ENCODE results near the gene CCDC32. TPM values are rescaled to one million over a fixed set of nuclear protein-coding genes. Genes with fewer than 3 reads are reported as not detected.

CCDC32 gene
- polyA plus RNA-seq, 1 experiment = 16.7 TPM

DNA sequence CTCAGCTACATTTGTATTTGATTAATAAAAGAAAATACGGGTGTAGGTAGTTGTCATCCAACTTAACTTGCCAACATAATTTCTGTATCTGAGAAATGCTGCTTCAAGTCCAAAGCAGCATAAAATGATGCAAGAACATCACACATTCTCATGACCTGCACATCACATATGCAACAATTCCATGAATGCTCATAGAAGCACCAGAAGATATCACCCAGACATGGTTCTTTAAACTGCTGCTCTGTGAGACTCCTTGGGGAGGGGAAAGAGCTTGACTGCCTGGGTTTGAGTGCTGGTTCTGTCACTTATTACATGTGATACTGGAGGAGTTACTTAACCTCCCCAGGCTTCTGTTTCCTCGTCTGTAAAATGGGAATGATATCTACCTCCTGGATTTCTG, 54.6 kb downstream of the CCDC32 start:
- no peak for DNase-seq (ENCODE audit: low read depth, low spot score)
- CTCF ChIA-PET = interaction anchor here (1.3 kb wide), 1 partner anchor 8 kb away, joined by 4 read pairs; no protein-coding TSS in a partner anchor

DNA sequence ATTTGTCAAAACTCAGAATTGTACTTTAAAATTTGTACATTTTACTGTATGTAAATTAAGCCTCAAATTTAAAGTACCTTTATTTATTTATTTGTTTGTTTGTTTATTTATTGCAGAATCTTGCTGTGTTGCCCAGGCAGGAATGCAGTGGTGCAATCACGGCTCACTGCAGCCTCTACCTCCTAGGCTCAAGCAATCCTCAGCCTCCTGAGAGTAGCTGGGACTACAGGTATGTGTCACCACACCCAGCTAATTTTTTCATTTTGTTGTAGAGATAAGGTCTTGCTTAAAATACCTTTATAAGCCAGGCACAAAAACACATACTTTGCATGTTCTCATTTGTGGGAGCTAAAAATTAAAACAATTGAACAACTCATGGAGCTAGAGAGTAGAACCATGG, 56.6 kb downstream of the CCDC32 start:
- H3K27ac ChIP-seq (ENCODE audit: low read depth, low read length) = no peak overlapping the region
- DNase-seq (ENCODE audit: low read depth, low spot score) = no peak
- peaks cover 15% of the 10 kb centered on the region for H3K27me3 ChIP-seq (ENCODE audit: control insufficient read depth, insufficient read depth, low read length)
- H3K4me3 ChIP-seq (ENCODE audit: low read depth, low read length) = no peak overlapping the region
- ChIA-PET POLR2A (no interaction called here), CTCF (interaction anchor here (1.1 kb wide), 1 partner anchor 12 kb away, joined by 4 read pairs; no protein-coding TSS in a partner anchor)
- TF ChIP-seq, protein P1, sequence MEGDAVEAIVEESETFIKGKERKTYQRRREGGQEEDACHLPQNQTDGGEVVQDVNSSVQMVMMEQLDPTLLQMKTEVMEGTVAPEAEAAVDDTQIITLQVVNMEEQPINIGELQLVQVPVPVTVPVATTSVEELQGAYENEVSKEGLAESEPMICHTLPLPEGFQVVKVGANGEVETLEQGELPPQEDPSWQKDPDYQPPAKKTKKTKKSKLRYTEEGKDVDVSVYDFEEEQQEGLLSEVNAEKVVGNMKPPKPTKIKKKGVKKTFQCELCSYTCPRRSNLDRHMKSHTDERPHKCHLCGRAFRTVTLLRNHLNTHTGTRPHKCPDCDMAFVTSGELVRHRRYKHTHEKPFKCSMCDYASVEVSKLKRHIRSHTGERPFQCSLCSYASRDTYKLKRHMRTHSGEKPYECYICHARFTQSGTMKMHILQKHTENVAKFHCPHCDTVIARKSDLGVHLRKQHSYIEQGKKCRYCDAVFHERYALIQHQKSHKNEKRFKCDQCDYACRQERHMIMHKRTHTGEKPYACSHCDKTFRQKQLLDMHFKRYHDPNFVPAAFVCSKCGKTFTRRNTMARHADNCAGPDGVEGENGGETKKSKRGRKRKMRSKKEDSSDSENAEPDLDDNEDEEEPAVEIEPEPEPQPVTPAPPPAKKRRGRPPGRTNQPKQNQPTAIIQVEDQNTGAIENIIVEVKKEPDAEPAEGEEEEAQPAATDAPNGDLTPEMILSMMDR (IDR thresholded peaks at IDR 0.05; ENCODE audit: low read depth, low read length) = no peak
- H3K9me3 ChIP-seq (ENCODE audit: control insufficient read depth, insufficient read depth, low read length) = no peaks in the 10 kb centered on the region

More for the DNA sequence above, 54.6 kb downstream of the CCDC32 start:
- Histone ChIP-seq H3K27me3 (ENCODE audit: control insufficient read depth, insufficient read depth, low read length) (peaks cover 20% of the 10 kb centered on the region), H3K4me3 (ENCODE audit: low read depth, low read length) (no peak overlapping the region), H3K9me3 (ENCODE audit: control insufficient read depth, insufficient read depth, low read length) (no peaks in the 10 kb centered on the region), H3K27ac (ENCODE audit: low read depth, low read length) (no peak overlapping the region)
- TF ChIP-seq, protein P1 (IDR thresholded peaks at IDR 0.05; ENCODE audit: low read depth, low read length) = no peak
- POLR2A ChIA-PET = no interaction called here

DNA sequence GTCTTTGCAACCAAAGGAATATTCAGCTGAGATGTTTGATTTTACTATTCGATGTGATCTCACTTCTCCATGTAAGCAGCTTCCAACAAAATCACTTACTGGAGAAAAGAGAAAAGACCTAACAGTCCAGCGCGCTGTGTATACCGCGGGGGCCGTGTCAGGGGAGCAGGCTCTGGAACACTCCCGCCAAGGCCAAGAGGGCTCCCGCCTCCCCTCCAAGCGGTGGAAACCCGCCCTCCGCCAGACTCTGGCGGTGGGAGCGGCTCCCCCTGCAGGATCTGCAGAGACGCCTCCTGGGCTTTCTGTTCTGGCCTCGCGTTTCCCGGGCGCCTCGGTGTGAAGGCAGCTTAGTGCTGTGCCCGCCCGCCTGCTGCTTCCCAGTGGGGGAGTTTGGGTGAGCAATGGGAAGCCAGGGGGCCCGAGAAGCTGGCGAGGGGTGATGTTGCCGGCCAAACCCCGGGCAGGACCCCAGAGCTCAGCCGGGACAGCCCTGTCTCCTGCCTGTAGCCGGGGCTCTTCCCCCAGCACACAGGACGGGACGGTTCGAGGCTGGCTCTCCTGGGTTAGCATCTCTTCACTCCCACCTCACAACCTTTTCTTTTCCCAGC, 57.8 kb downstream of the CCDC32 start:
- TF ChIP-seq, protein P1 (IDR thresholded peaks at IDR 0.05; ENCODE audit: low read depth, low read length) = peak; percentile 82
- ChIA-PET CTCF (interaction anchor here (0.5 to 1.3 kb wide), 13 partner anchors 9 to 387 kb away, joined by 3 to 5 read pairs (median 3); no protein-coding TSS in a partner anchor), POLR2A (no interaction called here)
- H3K4me3 ChIP-seq (ENCODE audit: low read depth, low read length) = peak overlapping the region; percentile 35
- H3K27ac ChIP-seq (ENCODE audit: low read depth, low read length) = no peak overlapping the region
- H3K9me3 ChIP-seq (ENCODE audit: control insufficient read depth, insufficient read depth, low read length) = no peaks in the 10 kb centered on the region
- peaks cover 18% of the 10 kb centered on the region for H3K27me3 ChIP-seq (ENCODE audit: control insufficient read depth, insufficient read depth, low read length)
- DNase-seq (ENCODE audit: low read depth, low spot score) = no peak

Small RNA genes within 50 kb of the gene (small RNA-seq; reads per million reads assigned to genes)
- gene RF00017 (ENCODE audit: insufficient read length, low read depth) = not detected
- gene RNU6-516P (ENCODE audit: insufficient read length, low read depth) = not detected

Other genes starting within 250 kb of the CCDC32 start
- gene INAFM2, start 241.3 kb downstream of the CCDC32 start, polyA plus RNA-seq (2011; rRNA removed) = 10.4 and 11.4 TPM in 2 replicates
- gene CCDC9B, start 224.1 kb downstream of the CCDC32 start, polyA plus RNA-seq (2011; rRNA removed) = 5.5 and 8.4 TPM in 2 replicates
- not detected in 2 replicates for gene PHGR1, start 214.0 kb downstream of the CCDC32 start, polyA plus RNA-seq (2011; rRNA removed)
- gene DISP2, start 206.8 kb downstream of the CCDC32 start, polyA plus RNA-seq (2011; rRNA removed) = 0.11 and 0.36 TPM in 2 replicates
- 14.6 and 18.2 TPM in 2 replicates for gene KNSTRN, start 182.3 kb downstream of the CCDC32 start, polyA plus RNA-seq (2011; rRNA removed)
- 49.3 and 49.4 TPM in 2 replicates for gene IVD, start 159.2 kb downstream of the CCDC32 start, polyA plus RNA-seq (2011; rRNA removed)
- gene BAHD1, start 124.1 kb downstream of the CCDC32 start, polyA plus RNA-seq (2011; rRNA removed) = 2.8 and 4.2 TPM in 2 replicates
- gene CHST14, start 94.1 kb downstream of the CCDC32 start, polyA plus RNA-seq (2011; rRNA removed) = 19.8 and 21.7 TPM in 2 replicates
- 5.9 and 7.0 TPM in 2 replicates for gene RPUSD2, start 4.3 kb upstream of the CCDC32 start, polyA plus RNA-seq (2011; rRNA removed)
- gene KNL1, start 29.2 kb upstream of the CCDC32 start, polyA plus RNA-seq (2011; rRNA removed) = 3.0 and 5.6 TPM in 2 replicates
- gene RAD51, start 130.1 kb upstream of the CCDC32 start, polyA plus RNA-seq (2011; rRNA removed) = 5.1 and 6.0 TPM in 2 replicates
- gene RMDN3, start 190.2 kb upstream of the CCDC32 start, polyA plus RNA-seq (2011; rRNA removed) = 19.2 and 19.5 TPM in 2 replicates
- 4.2 and 4.7 TPM in 2 replicates for gene GCHFR, start 199.0 kb upstream of the CCDC32 start, polyA plus RNA-seq (2011; rRNA removed)
- gene C15orf62, start 204.9 kb upstream of the CCDC32 start, polyA plus RNA-seq (2011; rRNA removed) = 0.05 TPM in 2 replicates
- gene ZFYVE19, start 242.0 kb upstream of the CCDC32 start, polyA plus RNA-seq (2011; rRNA removed) = 15.6 and 20.3 TPM in 2 replicates
- 25.8 and 31.7 TPM in 2 replicates for gene DNAJC17, start 242.4 kb upstream of the CCDC32 start, polyA plus RNA-seq (2011; rRNA removed)

All from AG04450 (cell line).